ENCODE data around the gene SDF4.

GRCh38 chr1:1270813-1271212, 39.0 kb upstream of the SDF4 start:
- no peak for TF ChIP-seq CTCF (IDR thresholded peaks at IDR 0.05)
- no peak for TF ChIP-seq POLR2A (IDR thresholded peaks at IDR 0.05)

Data from heart left ventricle (tissue), 13 donors.